HCT116 (cell line): Measurements from ENCODE around the gene TTC32.

Source experiments
- CBX3 ChIP-seq: IDR thresholded peaks from 2 replicates; pipeline ENCODE4 v1.6.1; 2012; ENCODE audit warnings: low read depth
- CEBPB ChIP-seq: IDR thresholded peaks from 2 replicates; pipeline ENCODE4 v1.6.1; 2012; ENCODE audit warnings: low read depth
- CTCF ChIP-seq, 3 experiments: fragments of 200-600 bp in 1 of 3; sonication (generic) in 1 of 3; IDR thresholded peaks in 2 of 3; conservative IDR thresholded peaks in 1 of 3; 2 replicates each; pipeline ENCODE4 v1.5.1; 2012 to 2017; ENCODE audit warnings: low read depth in 2 of 3, low read length in 2 of 3, antibody characterized with exemption in 1 of 3, borderline replicate concordance in 1 of 3, control low read depth in 1 of 3, mild to moderate bottlenecking in 1 of 3, mixed read lengths in 1 of 3, mixed run types in 1 of 3, moderate library complexity in 1 of 3; ENCODE audit not compliant: insufficient read depth in 1 of 3
- EGR1 ChIP-seq: IDR thresholded peaks from 2 replicates; pipeline ENCODE4 v1.6.1; 2012; ENCODE audit warnings: low read depth
- EZH2 ChIP-seq: fragments of 200-600 bp; sonication (generic); IDR thresholded peaks from 2 replicates; pipeline ENCODE4 v1.6.1; 2017; ENCODE audit warnings: antibody characterized with exemption, mixed run types
- EZH2phosphoT487 ChIP-seq: fragments of 200-600 bp; IDR thresholded peaks from 2 replicates; pipeline ENCODE4 v1.6.1; 2018; ENCODE audit warnings: antibody characterized with exemption, borderline replicate concordance
- FOSL1 ChIP-seq: IDR thresholded peaks from 2 replicates; pipeline ENCODE4 v1.6.1; 2012; ENCODE audit warnings: low read depth
- POLR2A ChIP-seq: IDR thresholded peaks from 2 replicates; pipeline ENCODE4 v1.7.0; 2011; ENCODE audit warnings: borderline replicate concordance; ENCODE audit not compliant: insufficient read depth, insufficient read length; ENCODE audit errors: extremely low read depth
- SIN3A ChIP-seq: IDR thresholded peaks from 2 replicates; pipeline ENCODE4 v1.6.1; 2012; ENCODE audit warnings: low read depth
- YY1 ChIP-seq: IDR thresholded peaks from 2 replicates; pipeline ENCODE4 v1.6.1; 2011; ENCODE audit warnings: low read length, low read depth, moderate library complexity, mild to moderate bottlenecking; ENCODE audit not compliant: insufficient replicate concordance; ENCODE audit errors: extremely low read depth
- TF ChIP-seq, protein P1 (sequence below): IDR thresholded peaks from 2 replicates; pipeline ENCODE4 v1.6.1; 2012

DNA sequence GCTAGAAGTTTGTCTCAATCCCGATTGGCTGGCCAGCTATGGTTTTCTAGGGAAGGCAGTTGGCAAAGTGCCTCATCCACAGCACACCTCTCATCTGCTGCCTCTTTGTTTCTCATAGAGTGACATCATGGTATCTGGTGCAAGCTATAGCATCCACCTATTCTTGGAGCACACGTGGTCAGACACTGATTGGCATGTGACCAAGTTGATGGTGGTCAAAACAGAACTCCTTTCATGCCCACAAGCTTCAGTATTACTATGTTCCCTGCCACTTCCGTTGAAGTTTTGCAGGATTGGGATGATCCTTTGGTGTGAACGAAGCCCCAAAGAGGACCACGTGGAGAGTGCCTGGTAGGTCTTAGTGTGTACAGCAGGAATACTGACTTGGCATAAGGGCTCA lies 28.8 kb downstream of the TTC32 start:
- no peak for TF ChIP-seq POLR2A
- no peak for TF ChIP-seq CTCF (IDR thresholded peaks at IDR 0.05 in 2 of 3, conservative IDR thresholded peaks at IDR 0.05 in 1 of 3; ENCODE audit: borderline replicate concordance in 1 of 3, insufficient read depth in 1 of 3, low read depth in 2 of 3, low read length in 2 of 3)
- TF ChIP-seq FOSL1, result no peak
- no peak for TF ChIP-seq CEBPB
- TF ChIP-seq EGR1, result no peak
- TF ChIP-seq EZH2, result no peak
- TF ChIP-seq EZH2phosphoT487, result no peak
- TF ChIP-seq, protein P1, sequence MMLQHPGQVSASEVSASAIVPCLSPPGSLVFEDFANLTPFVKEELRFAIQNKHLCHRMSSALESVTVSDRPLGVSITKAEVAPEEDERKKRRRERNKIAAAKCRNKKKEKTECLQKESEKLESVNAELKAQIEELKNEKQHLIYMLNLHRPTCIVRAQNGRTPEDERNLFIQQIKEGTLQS, result no peak
- no peak for TF ChIP-seq SIN3A
- TF ChIP-seq YY1, result no peak
- no peak for TF ChIP-seq CBX3
